ENCODE measurements around the gene ARID5A. TPM values are rescaled to one million over a fixed set of nuclear protein-coding genes. Genes with fewer than 3 reads are reported as not detected.

The ARID5A gene
- polyA plus RNA-seq, 4 donors: 4.3 to 7.1 (median 5.6) TPM

- no peak for DNase-seq (ENCODE audit: low read depth in 4 of 4, low spot score in 3 of 4)
These were observed 1.4 kb downstream of the ARID5A start for GRCh38 chr2:96537734-96538486.

- no peak for DNase-seq (ENCODE audit: low read depth in 4 of 4, low spot score in 3 of 4)
These were observed 2.1 kb downstream of the ARID5A start for GRCh38 chr2:96538487-96539214.

- DNase-seq (ENCODE audit: low read depth in 4 of 4, low spot score in 3 of 4): no peak
These were observed 2.8 kb downstream of the ARID5A start for GRCh38 chr2:96539215-96539920.

GRCh38 chr2:96540136-96540535 lies 3.6 kb downstream of the ARID5A start:
- DNase-seq (ENCODE audit: low read depth in 4 of 4, low spot score in 3 of 4): no peak

GRCh38 chr2:96541398-96542152 lies 5.0 kb downstream of the ARID5A start:
- no peak for DNase-seq (ENCODE audit: low read depth in 4 of 4, low spot score in 3 of 4)

- no peak for DNase-seq (ENCODE audit: low read depth in 4 of 4, low spot score in 3 of 4)
These were observed 5.9 kb downstream of the ARID5A start for GRCh38 chr2:96542357-96542977.

GRCh38 chr2:96546321-96546720 lies 9.8 kb downstream of the ARID5A start:
- no peak for DNase-seq (ENCODE audit: low read depth in 4 of 4, low spot score in 3 of 4)

GRCh38 chr2:96546797-96547196 lies 10.2 kb downstream of the ARID5A start:
- DNase-seq (ENCODE audit: low read depth in 4 of 4, low spot score in 3 of 4): no peak

GRCh38 chr2:96547203-96547641 lies 10.7 kb downstream of the ARID5A start:
- DNase-seq (ENCODE audit: low read depth in 4 of 4, low spot score in 3 of 4): no peak

- DNase-seq (ENCODE audit: low read depth in 4 of 4, low spot score in 3 of 4): no peak
These were observed 11.2 kb downstream of the ARID5A start for GRCh38 chr2:96547731-96548171.

GRCh38 chr2:96548558-96549465 lies 12.3 kb downstream of the ARID5A start:
- no peak for DNase-seq (ENCODE audit: low read depth in 4 of 4, low spot score in 3 of 4)

GRCh38 chr2:96549466-96549785 lies 12.9 kb downstream of the ARID5A start:
- DNase-seq (ENCODE audit: low read depth in 4 of 4, low spot score in 3 of 4): no peak

- no peak for DNase-seq (ENCODE audit: low read depth in 4 of 4, low spot score in 3 of 4)
These were observed 13.6 kb downstream of the ARID5A start for GRCh38 chr2:96549967-96550786.

GRCh38 chr2:96550787-96551604 lies 14.4 kb downstream of the ARID5A start:
- DNase-seq (ENCODE audit: low read depth in 4 of 4, low spot score in 3 of 4): no peak

GRCh38 chr2:96551605-96552314 lies 15.2 kb downstream of the ARID5A start:
- no peak for DNase-seq (ENCODE audit: low read depth in 4 of 4, low spot score in 3 of 4)

- no peak for DNase-seq (ENCODE audit: low read depth in 4 of 4, low spot score in 3 of 4)
These were observed 16.0 kb downstream of the ARID5A start for GRCh38 chr2:96552315-96553175.

Measured in left renal pelvis (tissue), 4 donors.